Large intestine (tissue), 3 donors: ENCODE data around the gene WNT4. TPM values are rescaled to one million over a fixed set of nuclear protein-coding genes. Genes with fewer than 3 reads are reported as not detected.
A peak's percentile ranks its signal among the peaks of the same experiment; 100 is the strongest.

ENCODE experiments used
- DNase-seq, 2 donors: peaks; one replicate each; pipeline versions ENCODE4 v3.0.0 to v3.0.0-alpha.2; 2013
- H3K27ac ChIP-seq: one replicate; pipeline ENCODE4 v1.5.1; 2013; ENCODE audit warnings: low read length
- H3K27me3 ChIP-seq: 2 replicates; pipeline ENCODE4 v1.6.1; 2013; ENCODE audit warnings: low read length; ENCODE audit not compliant: control insufficient read depth, insufficient read depth
- H3K36me3 ChIP-seq: 2 replicates; pipeline ENCODE4 v1.6.1; 2013; ENCODE audit warnings: low read length; ENCODE audit not compliant: control insufficient read depth, insufficient read depth
- H3K4me1 ChIP-seq: one replicate; pipeline ENCODE4 v1.6.1; 2013; ENCODE audit warnings: low read length; ENCODE audit not compliant: control insufficient read depth, insufficient read depth
- H3K4me3 ChIP-seq: one replicate; pipeline ENCODE4 v1.5.1; 2013; ENCODE audit warnings: low read length
- H3K9me3 ChIP-seq: one replicate; pipeline ENCODE4 v1.6.1; 2013; ENCODE audit warnings: mild to moderate bottlenecking, low read depth, low read length, moderate library complexity; ENCODE audit not compliant: control insufficient read depth
- WGBS: methylation state at CpG from one replicate; pipeline ENCODE4 v1.1.5; 2013; ENCODE audit warnings: low lambda C conversion rate; ENCODE audit not compliant: insufficient coverage; 5-methylcytosine and 5-hydroxymethylcytosine counted together
- polyA plus RNA-seq: library from polyadenylated mRNA; unstranded; fragments of 120-200 nt; gene quantifications from one replicate; pipeline ENCODE4 v1.2.1, GENCODE V29; 2013

WNT4 gene
- polyA plus RNA-seq, 1 donor = 2.2 TPM

GRCh38 chr1:22182715-22183114 is 39.8 kb upstream of the WNT4 start:
- Histone ChIP-seq H3K9me3 (no peaks in the 10 kb centered on the region), H3K4me1 (no peaks in the 10 kb centered on the region), H3K4me3 (no peak overlapping the region), H3K36me3 (no peaks in the 10 kb centered on the region), H3K27me3 (peaks cover 3% of the 10 kb centered on the region), H3K27ac (no peak overlapping the region)
- no peak for DNase-seq
- no CpG with 5 or more reads among the region's 11 CpGs for WGBS

- DNase-seq = no peak
- Histone ChIP-seq H3K27me3 (no peaks in the 10 kb centered on the region), H3K4me3 (no peak overlapping the region), H3K9me3 (no peaks in the 10 kb centered on the region), H3K36me3 (no peaks in the 10 kb centered on the region), H3K27ac (no peak overlapping the region), H3K4me1 (no peaks in the 10 kb centered on the region)
- no CpG with 5 or more reads among the region's 2 CpGs for WGBS
These were observed 36.4 kb upstream of the WNT4 start for GRCh38 chr1:22179197-22179803.

GRCh38 chr1:22177354-22178003 is 34.6 kb upstream of the WNT4 start:
- Histone ChIP-seq H3K9me3 (no peaks in the 10 kb centered on the region), H3K27ac (no peak overlapping the region), H3K4me1 (no peaks in the 10 kb centered on the region), H3K4me3 (no peak overlapping the region), H3K27me3 (no peaks in the 10 kb centered on the region), H3K36me3 (no peaks in the 10 kb centered on the region)
- 100% methylated on average over 1 of the region's 9 CpGs for WGBS
- DNase-seq = no peak

- no peaks in the 10 kb centered on the region for H3K9me3 ChIP-seq
- no peak overlapping the region for H3K4me3 ChIP-seq
- no peak overlapping the region for H3K27ac ChIP-seq
- no peaks in the 10 kb centered on the region for H3K36me3 ChIP-seq
- DNase-seq = peak in 1 of 2 donors; percentile 28
- no CpG with 5 or more reads among the region's 5 CpGs for WGBS
- H3K4me1 ChIP-seq = no peaks in the 10 kb centered on the region
- H3K27me3 ChIP-seq = no peaks in the 10 kb centered on the region
These were observed 33.4 kb upstream of the WNT4 start for GRCh38 chr1:22176258-22176657.

- no peaks in the 10 kb centered on the region for H3K27me3 ChIP-seq
- H3K4me3 ChIP-seq = no peak overlapping the region
- no peak for DNase-seq
- H3K9me3 ChIP-seq = no peaks in the 10 kb centered on the region
- 50% methylated on average over 1 of the region's 9 CpGs for WGBS
- no peaks in the 10 kb centered on the region for H3K36me3 ChIP-seq
- no peaks in the 10 kb centered on the region for H3K4me1 ChIP-seq
- H3K27ac ChIP-seq = no peak overlapping the region
These were observed 31.7 kb upstream of the WNT4 start for GRCh38 chr1:22174446-22175220.

GRCh38 chr1:22171951-22172715 is 29.2 kb upstream of the WNT4 start:
- no peak overlapping the region for H3K27ac ChIP-seq
- no peaks in the 10 kb centered on the region for H3K9me3 ChIP-seq
- no peak overlapping the region for H3K4me3 ChIP-seq
- no peaks in the 10 kb centered on the region for H3K4me1 ChIP-seq
- no peaks in the 10 kb centered on the region for H3K27me3 ChIP-seq
- no peaks in the 10 kb centered on the region for H3K36me3 ChIP-seq
- WGBS = no CpG with 5 or more reads among the region's 18 CpGs
- DNase-seq = no peak

- Histone ChIP-seq H3K9me3 (no peaks in the 10 kb centered on the region), H3K27me3 (no peaks in the 10 kb centered on the region), H3K4me3 (no peak overlapping the region), H3K36me3 (no peaks in the 10 kb centered on the region), H3K27ac (no peak overlapping the region), H3K4me1 (no peaks in the 10 kb centered on the region)
- WGBS = 100% methylated on average over 1 of the region's 4 CpGs
- DNase-seq = no peak
These were observed 26.9 kb upstream of the WNT4 start for GRCh38 chr1:22169816-22170215.

GRCh38 chr1:22168412-22168973 is 25.6 kb upstream of the WNT4 start:
- no peaks in the 10 kb centered on the region for H3K9me3 ChIP-seq
- H3K27ac ChIP-seq = no peak overlapping the region
- no peaks in the 10 kb centered on the region for H3K36me3 ChIP-seq
- no peak for DNase-seq
- WGBS = no CpG with 5 or more reads among the region's 4 CpGs
- H3K27me3 ChIP-seq = no peaks in the 10 kb centered on the region
- no peak overlapping the region for H3K4me3 ChIP-seq
- no peaks in the 10 kb centered on the region for H3K4me1 ChIP-seq

- Histone ChIP-seq H3K27me3 (no peaks in the 10 kb centered on the region), H3K4me1 (no peaks in the 10 kb centered on the region), H3K27ac (no peak overlapping the region), H3K36me3 (no peaks in the 10 kb centered on the region), H3K9me3 (no peaks in the 10 kb centered on the region), H3K4me3 (no peak overlapping the region)
- no CpG with 5 or more reads among the region's 1 CpG for WGBS
- DNase-seq = no peak
These were observed 23.5 kb upstream of the WNT4 start for GRCh38 chr1:22166439-22166838.
